NCI-H524 treated with DMSO at 0.1 percent for 48 hours (cell line): Measurements from ENCODE around the gene NKAIN4.

Experiments
- DNase-seq: peaks from one replicate; lab custom pipeline; 2025; lab: John Stamatoyannopoulos, UW

NKAIN4 gene

GRCh38 chr20:63288581-63289251, 34.5 kb upstream of the NKAIN4 start:
- DNase-seq: no peak

- DNase-seq: no peak
Measured at GRCh38 chr20:63287697-63288580, 33.7 kb upstream of the NKAIN4 start.

DNA sequence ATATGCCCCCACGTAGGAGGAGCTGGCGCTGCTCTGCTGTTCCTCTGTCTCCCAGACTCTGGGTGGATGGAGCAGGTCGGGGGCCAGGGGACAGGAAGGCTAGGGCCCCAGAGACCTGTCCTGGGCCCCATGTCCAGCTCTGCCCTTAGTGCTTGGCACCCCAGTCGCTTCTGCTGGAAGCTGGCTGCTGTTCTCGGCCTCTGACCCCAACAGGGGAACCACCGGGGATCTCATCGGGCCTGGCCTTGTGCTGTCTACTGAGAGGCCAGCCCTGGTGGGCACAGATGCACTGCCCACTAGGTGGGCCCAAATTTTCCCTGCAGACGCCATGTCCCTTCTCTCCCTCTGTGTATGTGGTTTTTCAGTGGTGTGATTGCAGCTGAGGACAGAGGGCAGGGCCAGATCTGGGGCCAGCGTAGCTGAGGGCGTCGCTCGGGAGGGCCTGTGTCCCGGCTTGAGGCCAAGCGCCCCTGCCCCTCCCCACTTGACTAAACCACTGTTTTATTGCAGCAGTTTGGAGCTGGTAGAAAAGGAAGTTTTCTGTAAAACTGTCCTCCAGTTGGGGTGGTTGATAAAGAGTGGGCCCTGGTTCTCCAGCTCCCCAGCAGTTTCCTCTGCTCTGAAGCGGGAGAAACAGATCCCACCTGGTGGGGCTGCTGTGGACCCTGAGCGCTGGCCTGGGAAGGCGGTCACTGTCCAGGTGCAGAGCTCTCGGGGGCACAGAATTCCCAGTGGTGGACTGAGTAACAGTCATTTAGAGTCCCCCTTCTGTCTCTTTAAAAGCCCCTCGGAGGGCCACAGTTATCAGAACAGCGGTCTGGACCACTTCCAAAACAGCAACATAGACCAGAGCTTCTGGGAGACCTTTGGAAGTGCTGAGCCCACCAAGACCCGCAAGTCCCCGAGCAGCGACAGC, 32.8 kb upstream of the NKAIN4 start:
- DNase-seq: no peak

- DNase-seq: no peak
Measured at GRCh38 chr20:63285636-63286615, 31.7 kb upstream of the NKAIN4 start.

- DNase-seq: no peak
Measured at GRCh38 chr20:63284981-63285524, 30.8 kb upstream of the NKAIN4 start.

DNA sequence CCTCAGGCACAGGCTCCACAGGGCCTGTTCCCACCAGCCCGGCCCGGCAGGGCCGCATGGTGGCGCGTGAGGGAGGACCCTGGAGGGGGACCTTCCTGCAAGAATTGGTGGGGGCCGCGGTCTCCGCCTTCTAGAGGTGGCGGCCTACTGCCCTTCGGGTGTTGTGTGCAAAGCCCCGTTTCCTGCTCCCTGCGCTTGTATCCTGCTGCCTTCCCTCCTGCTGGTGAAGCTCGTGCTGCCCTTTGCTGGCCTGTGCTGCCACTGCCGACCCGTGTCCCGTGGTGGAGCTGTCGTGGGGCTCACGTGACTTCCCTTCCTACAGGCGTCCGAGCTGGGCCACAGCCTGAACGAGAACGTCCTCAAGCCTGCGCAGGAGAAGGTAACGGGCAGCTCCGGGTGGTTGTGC, 30.3 kb upstream of the NKAIN4 start:
- DNase-seq: no peak

- DNase-seq: no peak
Measured at GRCh38 chr20:63284083-63284440, 29.8 kb upstream of the NKAIN4 start.

DNA sequence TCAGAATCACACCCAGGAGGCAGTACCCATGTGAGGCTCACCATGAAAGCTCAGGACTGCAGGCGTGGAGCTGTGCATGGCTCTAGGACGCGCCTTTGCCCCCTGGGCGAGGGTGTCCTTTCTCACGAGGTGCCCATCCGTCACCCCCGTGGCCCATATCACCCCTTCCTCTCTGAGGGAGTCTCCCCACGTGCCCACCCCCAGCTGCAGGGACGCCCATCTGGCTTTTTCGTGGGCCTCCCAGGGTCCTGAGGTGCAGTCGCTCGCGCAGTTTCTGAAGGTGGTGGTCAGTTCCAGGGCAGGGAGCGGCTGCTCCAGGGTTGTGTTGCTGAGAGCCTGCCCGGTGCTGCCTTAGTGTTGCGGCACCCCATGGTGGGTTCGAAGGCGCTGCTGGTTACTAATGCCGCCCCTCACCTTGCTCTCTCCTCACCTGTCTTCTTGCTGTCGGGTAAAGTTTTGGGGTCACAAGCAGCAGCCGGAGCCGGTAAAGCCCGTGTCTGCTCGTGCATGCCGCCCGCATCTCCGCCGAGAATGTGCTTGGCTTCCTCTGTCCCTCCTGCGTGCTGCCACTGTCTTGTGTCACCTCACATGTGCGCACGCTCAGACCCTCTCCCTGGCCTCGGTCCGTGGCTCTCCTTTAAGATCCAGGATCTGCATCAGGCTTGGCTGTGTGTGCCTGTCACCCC, 29.3 kb upstream of the NKAIN4 start:
- no peak for DNase-seq

DNA sequence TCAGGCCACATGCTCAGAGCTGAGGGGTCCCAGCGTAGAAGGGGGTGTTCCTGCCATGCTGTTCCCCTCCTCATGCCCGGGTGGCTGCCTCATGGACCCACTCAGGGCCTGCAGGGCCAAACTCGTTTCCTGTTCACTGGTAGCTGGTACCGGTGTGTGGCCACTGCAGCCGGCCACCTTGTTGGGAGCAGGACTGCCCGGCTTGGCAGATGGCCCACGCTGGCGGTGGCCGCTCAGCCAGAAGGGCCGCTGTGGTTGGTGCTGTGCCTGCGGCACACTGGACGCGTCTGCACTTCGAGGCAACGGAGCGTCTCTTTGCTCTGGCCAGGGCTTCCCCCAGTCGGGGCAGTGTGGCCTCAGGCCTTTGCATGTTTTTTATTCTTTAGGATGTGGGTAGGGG, 28.7 kb upstream of the NKAIN4 start:
- DNase-seq: no peak

- DNase-seq: no peak
Measured at GRCh38 chr20:63281742-63282665, 27.7 kb upstream of the NKAIN4 start.

DNA sequence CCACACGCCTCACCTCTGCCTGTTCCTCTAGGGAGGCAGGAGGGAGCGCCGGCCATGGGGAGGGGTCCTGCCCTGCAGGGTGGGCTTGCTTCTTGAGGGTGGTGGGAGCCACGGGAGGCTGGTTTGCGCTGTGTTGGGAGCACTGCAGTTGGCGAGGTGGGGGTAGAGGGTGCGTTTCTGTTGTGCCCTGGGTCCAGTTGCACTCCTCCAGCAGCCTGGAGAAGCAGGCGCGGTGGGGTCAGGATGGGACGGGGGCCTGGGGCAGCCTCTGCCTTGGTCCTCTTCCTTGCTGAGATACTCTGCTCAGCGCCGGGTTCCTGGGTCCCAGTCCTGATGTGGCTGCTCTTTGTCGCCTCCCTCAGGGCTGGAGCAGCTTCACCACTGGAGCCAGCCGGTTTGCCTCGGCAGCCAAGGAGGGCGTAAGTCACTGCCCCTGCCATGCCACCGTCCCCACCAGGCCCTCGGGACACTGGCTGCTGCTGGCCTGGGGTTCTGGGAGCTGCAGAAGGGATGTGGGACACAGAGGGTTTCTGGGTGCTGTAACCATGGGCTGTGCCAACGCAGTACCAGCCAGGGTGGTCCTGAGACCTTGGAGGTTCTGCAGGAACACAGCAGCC, 26.8 kb upstream of the NKAIN4 start:
- no peak for DNase-seq

DNA sequence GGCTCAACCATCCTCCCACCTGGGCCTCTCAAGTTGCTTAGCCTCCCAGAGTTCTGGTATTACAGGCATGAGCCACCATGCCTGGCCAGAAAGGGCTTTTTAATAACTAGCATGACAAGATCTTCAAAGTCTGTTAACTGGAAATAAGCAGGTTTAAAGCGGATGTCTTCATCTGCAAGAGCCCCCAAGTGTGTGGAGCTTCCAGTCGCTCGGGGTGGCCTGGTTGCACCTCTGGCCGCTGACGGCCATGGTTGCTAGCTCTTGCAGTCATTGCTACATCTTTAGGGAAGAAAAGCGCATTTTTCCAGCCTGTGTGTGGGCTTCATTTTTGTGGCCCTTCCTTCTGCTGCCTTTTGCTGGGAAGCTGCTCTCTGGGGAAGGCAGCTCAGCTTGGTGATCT, 26.1 kb upstream of the NKAIN4 start:
- no peak for DNase-seq

- no peak for DNase-seq
Measured at GRCh38 chr20:63279931-63280330, 25.7 kb upstream of the NKAIN4 start.

- DNase-seq: no peak
Measured at GRCh38 chr20:63278661-63279060, 24.4 kb upstream of the NKAIN4 start.

DNA sequence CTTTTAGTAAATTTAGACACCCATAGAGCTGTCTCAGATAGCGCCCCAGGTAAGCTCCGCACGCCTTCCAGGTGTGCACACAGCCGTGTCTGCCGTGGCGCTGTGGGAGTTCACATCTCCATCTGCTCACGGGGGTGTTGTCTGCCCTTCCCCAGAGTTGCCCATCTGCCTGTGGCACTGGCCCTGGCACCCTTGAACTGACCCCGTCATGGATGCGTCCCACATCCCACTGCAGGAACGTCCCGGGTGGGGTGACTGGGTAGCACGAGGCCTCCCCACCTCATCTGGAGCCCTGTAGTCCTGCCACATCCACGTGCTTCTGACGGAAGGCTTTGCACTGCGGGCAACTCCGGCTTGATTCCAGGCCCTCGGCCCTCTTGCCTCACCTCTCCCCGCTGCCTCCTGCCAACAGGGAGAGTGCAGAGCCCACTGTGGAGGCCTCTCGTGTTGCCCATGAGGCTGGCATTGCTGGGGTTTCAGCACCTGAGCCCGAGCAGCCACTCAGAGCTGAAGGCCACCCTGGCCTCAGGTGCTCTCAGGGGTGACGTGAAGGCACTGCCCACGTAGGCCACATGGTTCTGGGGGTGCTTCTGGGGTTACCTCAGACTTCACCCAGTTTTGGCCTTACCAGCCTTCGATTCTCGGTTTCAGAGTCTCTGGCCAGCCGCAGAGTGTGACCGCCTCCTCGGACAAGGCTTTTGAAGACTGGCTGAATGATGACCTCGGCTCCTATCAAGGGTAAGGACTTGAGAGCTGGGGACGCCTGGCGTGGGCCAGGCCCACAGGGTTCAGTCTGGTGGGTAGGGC, 23.4 kb upstream of the NKAIN4 start:
- no peak for DNase-seq

- DNase-seq: no peak
Measured at GRCh38 chr20:63276956-63277355, 22.7 kb upstream of the NKAIN4 start.

DNA sequence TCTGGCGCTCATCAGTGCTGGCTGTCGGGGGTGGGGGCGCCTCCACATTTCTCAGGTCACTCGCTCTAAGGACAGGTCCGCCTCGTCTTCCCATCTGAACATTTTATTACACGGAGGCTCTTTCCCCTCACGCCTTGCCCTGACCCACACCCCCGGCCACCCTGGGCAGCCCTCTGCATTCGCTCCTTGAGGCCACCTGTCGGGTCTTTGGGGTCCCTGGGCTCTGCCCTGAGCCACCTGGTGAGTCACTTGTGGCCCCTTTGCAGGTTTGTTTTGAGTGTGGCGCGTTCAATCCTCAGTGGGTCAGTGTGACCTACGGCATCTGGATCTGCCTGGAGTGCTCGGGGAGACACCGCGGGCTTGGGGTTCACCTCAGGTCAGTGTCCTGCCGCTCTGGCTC, 21.6 kb upstream of the NKAIN4 start:
- DNase-seq: no peak
